GM06990 (cell line): ENCODE measurements around the gene GSK3B.

Experiments
- DNase-seq: peaks from one replicate; pipeline ENCODE4 v3.0.0-alpha.2; 2011; ENCODE audit not compliant: insufficient read length; ENCODE audit errors: extremely low read depth
- H3K27me3 ChIP-seq: replicated peaks from 2 replicates; pipeline ENCODE4 v1.6.0; 2011; ENCODE audit warnings: low read length; ENCODE audit not compliant: control insufficient read depth, insufficient read depth
- H3K36me3 ChIP-seq: 2 replicates; pipeline ENCODE4 v1.5.1; 2011; ENCODE audit warnings: low read length; ENCODE audit not compliant: control insufficient read depth, insufficient read depth
- H3K4me3 ChIP-seq: replicated peaks from 2 replicates; pipeline ENCODE4 v1.5.1; 2011; ENCODE audit warnings: low read depth, mild to moderate bottlenecking, control low read depth, low read length
- TF ChIP-seq, protein P1 (sequence below): IDR thresholded peaks from 2 replicates; pipeline ENCODE4 v1.5.1; 2011; ENCODE audit warnings: low read length, control low read depth, mild to moderate bottlenecking, inconsistent platforms; ENCODE audit not compliant: insufficient read depth, poor library complexity, severe bottlenecking

The GSK3B gene

DNA sequence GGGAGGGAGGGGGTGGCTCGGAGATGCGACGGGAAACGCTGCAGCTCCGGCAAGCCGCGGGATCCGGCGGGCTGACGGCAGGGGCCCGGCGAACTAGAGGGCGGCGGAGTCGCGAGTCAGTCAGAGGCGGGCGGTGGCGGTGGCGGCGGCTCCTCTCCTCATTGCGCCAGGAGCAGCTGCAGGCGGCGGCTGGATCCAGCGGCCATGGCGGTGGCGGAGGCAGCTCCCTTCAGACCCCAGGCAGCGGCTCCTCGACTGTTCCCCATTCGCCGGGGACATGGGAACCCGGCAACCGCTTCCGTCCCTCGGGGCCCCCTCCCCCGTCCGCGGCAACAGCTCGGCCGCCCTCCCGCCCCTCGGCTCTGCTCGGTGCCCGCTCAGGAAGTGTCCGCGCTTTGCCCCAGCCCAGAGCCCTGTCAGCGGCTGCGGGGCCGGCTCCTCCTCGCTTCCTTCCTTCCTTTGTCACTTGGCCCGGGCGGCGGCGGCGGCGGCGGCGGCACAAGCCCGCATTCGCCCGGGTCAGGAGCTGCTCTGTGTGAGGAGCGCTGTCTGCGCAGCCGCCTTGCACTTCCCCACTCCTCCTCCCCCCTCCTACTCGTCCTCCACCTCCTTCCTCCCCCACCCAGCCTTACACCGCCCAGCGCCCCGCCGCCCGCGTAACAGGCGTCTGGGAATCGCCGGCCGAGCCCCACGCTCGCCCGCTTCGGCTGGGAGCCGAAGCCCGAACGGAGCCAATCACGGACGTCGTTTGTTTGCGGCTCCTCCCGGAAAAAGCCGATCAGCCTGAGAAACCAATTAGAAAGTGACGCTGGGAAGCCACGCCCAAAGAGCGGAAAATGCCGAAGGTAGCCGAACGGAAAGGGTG, at the start of gene GSK3B:
TSS of gene GSK3B (minus strand) at position 537 of the 865 bp plus-strand sequence. CDS start 1,013 bp downstream, outside the sequence.
- DNase-seq = peak; percentile 99
- Histone ChIP-seq H3K27me3 (no peaks in the 10 kb centered on the region), H3K4me3 (peak within 1 kb of the TSS; percentile 91), H3K36me3 (no peaks in the 10 kb centered on the region)
- TF ChIP-seq, protein P1, sequence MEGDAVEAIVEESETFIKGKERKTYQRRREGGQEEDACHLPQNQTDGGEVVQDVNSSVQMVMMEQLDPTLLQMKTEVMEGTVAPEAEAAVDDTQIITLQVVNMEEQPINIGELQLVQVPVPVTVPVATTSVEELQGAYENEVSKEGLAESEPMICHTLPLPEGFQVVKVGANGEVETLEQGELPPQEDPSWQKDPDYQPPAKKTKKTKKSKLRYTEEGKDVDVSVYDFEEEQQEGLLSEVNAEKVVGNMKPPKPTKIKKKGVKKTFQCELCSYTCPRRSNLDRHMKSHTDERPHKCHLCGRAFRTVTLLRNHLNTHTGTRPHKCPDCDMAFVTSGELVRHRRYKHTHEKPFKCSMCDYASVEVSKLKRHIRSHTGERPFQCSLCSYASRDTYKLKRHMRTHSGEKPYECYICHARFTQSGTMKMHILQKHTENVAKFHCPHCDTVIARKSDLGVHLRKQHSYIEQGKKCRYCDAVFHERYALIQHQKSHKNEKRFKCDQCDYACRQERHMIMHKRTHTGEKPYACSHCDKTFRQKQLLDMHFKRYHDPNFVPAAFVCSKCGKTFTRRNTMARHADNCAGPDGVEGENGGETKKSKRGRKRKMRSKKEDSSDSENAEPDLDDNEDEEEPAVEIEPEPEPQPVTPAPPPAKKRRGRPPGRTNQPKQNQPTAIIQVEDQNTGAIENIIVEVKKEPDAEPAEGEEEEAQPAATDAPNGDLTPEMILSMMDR = no peak

DNA sequence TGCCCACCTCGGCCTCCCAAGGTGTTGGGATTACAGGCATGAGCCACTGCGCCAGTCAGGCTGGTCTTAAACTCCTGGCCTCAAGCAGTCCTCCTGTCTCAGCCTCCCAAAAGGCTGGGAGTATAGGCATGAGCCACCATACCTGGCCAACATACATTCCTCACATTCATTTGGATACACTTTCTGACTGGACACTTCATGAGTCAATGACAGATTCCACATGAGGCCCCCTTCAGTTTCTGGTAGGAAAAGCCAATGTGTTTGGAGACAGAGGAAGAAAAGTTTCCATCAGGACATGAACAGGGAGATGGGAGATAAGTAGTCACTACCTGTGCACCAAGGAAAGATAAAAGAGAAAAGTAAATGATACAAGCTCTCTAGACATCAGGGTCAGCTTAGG, 49.4 kb upstream of the GSK3B start:
- TF ChIP-seq, protein P1 = no peak
- Histone ChIP-seq H3K36me3 (no peaks in the 10 kb centered on the region), H3K27me3 (no peaks in the 10 kb centered on the region), H3K4me3 (no peak overlapping the region)
- no peak for DNase-seq

DNA sequence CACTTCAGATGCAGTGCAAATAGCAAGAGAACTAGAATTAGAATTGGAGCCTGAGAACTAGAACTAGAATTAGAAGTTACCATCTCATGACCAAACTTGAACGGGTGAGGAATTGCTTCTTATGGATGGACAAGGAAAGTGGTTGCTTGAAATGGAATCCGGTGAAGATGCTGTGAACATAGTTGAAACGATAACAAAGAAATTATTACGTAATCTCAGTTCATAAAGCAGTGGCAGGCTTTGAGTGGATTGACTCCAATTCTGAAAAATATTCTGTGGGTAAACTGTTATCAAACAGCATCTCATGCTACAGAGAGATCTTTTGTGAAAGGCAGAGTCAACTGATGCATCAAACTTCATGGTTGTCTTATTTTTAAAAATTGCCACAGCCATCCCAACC, 48.0 kb upstream of the GSK3B start:
- Histone ChIP-seq H3K27me3 (no peaks in the 10 kb centered on the region), H3K36me3 (no peaks in the 10 kb centered on the region), H3K4me3 (no peak overlapping the region)
- TF ChIP-seq, protein P1 = no peak
- no peak for DNase-seq

DNA sequence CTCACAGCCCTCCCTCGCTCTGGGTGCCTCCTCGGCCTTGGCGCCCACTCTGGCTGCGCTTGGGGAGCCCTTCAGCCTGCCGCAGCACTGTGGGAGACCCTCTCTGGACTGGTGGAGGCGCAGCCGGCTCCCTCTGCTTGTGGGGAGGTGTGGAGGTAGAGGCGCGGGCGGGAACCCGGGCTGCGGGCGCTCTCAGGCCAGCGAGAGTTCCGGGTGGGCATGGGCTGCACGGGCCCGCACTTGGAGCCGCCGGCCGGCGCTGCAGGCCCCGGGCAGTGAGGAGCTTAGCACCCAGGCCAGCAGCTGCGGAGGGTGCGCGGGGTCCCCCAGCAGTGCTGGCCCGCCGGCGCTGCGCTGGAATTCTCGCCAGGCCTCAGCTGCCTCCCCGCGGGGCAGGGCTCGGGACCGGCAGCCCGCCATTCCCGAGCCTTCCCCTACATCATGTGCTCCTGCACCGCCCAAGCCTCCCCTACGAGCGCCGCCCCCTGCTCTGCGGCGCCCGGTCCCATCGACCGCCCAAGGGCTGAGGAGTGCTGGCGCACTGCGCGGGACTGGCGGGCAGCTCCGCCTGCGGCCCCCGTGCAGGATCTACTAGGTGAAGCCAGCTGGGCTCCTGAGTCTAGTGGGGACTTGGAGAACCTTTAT, 46.0 kb upstream of the GSK3B start:
- no peak for DNase-seq
- Histone ChIP-seq H3K27me3 (no peaks in the 10 kb centered on the region), H3K4me3 (no peak overlapping the region), H3K36me3 (no peaks in the 10 kb centered on the region)
- TF ChIP-seq, protein P1 = no peak

DNA sequence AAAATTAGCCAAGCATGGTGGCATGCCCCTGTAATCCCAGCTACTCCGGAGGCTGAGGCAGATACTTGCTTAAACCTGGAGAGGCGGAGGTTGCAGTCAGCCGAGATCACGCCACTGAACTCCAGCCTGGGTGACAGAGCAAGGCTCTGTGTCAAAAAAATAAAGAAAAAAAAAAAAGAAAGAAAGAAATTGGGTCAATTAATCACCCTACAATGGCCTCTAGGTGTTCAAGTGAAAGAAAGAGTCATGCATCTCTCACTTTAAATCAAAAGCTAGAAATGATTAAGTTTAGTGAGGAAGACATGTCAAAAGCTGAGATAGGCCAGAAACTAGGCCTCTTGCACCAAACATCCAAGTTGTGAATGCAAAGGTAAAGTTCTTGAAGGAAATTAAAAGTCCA, 44.9 kb upstream of the GSK3B start:
- TF ChIP-seq, protein P1 = no peak
- H3K36me3 ChIP-seq = no peaks in the 10 kb centered on the region
- DNase-seq = no peak
- H3K4me3 ChIP-seq = no peak overlapping the region
- H3K27me3 ChIP-seq = no peaks in the 10 kb centered on the region
